HepG2 (cell line): ENCODE measurements around the gene IRF2. TPM values are rescaled to one million over a fixed set of nuclear protein-coding genes. Genes with fewer than 3 reads are reported as not detected.

Source experiments
- CREM ChIP-seq, 2 experiments: sonication (generic) in 1 of 2; formaldehyde crosslinking in 1 of 2; IDR thresholded peaks; 2 replicates each; pipeline versions ENCODE4 v1.4.0 to v1.6.1; 2016 to 2020; ENCODE audit warnings: antibody characterized with exemption in 1 of 2, mild to moderate bottlenecking in 1 of 2, missing genetic modification reagents in 1 of 2
- EZH2 ChIP-seq: conservative IDR thresholded peaks from 2 replicates; pipeline ENCODE4 v1.6.1; 2012; ENCODE audit warnings: mild to moderate bottlenecking, low read depth, low read length, moderate library complexity
- FIP1L1 ChIP-seq: fragments of 200-400 bp; formaldehyde crosslinking; IDR thresholded peaks from 2 replicates; pipeline ENCODE4 v1.6.1; 2018; ENCODE audit warnings: low read depth, mild to moderate bottlenecking, low read length, moderate library complexity, borderline replicate concordance; ENCODE audit not compliant: insufficient read depth
- GZF1 ChIP-seq: sonication (generic); formaldehyde crosslinking; IDR thresholded peaks from 2 replicates; pipeline ENCODE4 v1.5.1; 2020; ENCODE audit warnings: mild to moderate bottlenecking, missing genetic modification reagents
- HOXD1 ChIP-seq: sonication (generic); formaldehyde crosslinking; IDR thresholded peaks from 2 replicates; pipeline ENCODE4 v1.5.0; 2020; ENCODE audit warnings: missing genetic modification reagents
- NBN ChIP-seq: fragments of 450-650 bp; conservative IDR thresholded peaks from 2 replicates; pipeline ENCODE4 v1.6.1; 2017
- RARG ChIP-seq: sonication (generic); formaldehyde crosslinking; IDR thresholded peaks from 2 replicates; pipeline ENCODE4 v1.4.0; 2020; ENCODE audit warnings: low read depth, mild to moderate bottlenecking, missing genetic modification reagents
- ZFP36L1 ChIP-seq: sonication (generic); formaldehyde crosslinking; IDR thresholded peaks from 2 replicates; pipeline ENCODE4 v1.8.0; 2022; ENCODE audit warnings: mild to moderate bottlenecking, missing genetic modification reagents, moderate library complexity
- ZFP36L2 ChIP-seq: sonication (generic); formaldehyde crosslinking; IDR thresholded peaks from 2 replicates; pipeline ENCODE4 v1.4.0; 2020; ENCODE audit warnings: missing genetic modification reagents
- ZNF101 ChIP-seq: sonication (generic); formaldehyde crosslinking; IDR thresholded peaks from 2 replicates; pipeline ENCODE4 v1.4.0; 2020; ENCODE audit warnings: mild to moderate bottlenecking, low read depth, missing genetic modification reagents, borderline replicate concordance
- ZNF264 ChIP-seq: sonication (generic); formaldehyde crosslinking; IDR thresholded peaks from 2 replicates; pipeline ENCODE4 v1.4.0; 2020; ENCODE audit warnings: missing genetic modification reagents
- ZNF367 ChIP-seq: sonication (generic); formaldehyde crosslinking; IDR thresholded peaks from 2 replicates; pipeline ENCODE4 v1.4.0; 2020; ENCODE audit warnings: missing genetic modification reagents, borderline replicate concordance
- ZNF589 ChIP-seq: sonication (generic); formaldehyde crosslinking; conservative IDR thresholded peaks from 2 replicates; pipeline ENCODE4 v1.8.0; 2022; ENCODE audit warnings: mild to moderate bottlenecking, moderate library complexity, missing genetic modification reagents
- ZNF614 ChIP-seq: IDR thresholded peaks from 2 replicates; pipeline ENCODE4 v1.6.1; 2018; ENCODE audit warnings: missing biosample characterization, missing genetic modification reagents, inconsistent platforms, borderline replicate concordance
- ZNF616 ChIP-seq: sonication (generic); formaldehyde crosslinking; IDR thresholded peaks from 2 replicates; pipeline ENCODE4 v1.5.0; 2020; ENCODE audit warnings: low read depth, mild to moderate bottlenecking, missing genetic modification reagents
- ZNF670 ChIP-seq: sonication (generic); formaldehyde crosslinking; IDR thresholded peaks from 2 replicates; pipeline ENCODE4 v1.8.0; 2022; ENCODE audit warnings: mild to moderate bottlenecking, missing genetic modification reagents, borderline replicate concordance
- ZNF703 ChIP-seq: sonication (generic); formaldehyde crosslinking; IDR thresholded peaks from 2 replicates; pipeline ENCODE4 v1.5.1; 2020; ENCODE audit warnings: missing genetic modification reagents, mild to moderate bottlenecking, moderate library complexity, borderline replicate concordance
- polyA plus RNA-seq, 8 experiments: library from polyadenylated mRNA; depleted of rRNA in 3 of 8; stranded (reverse) in 7 of 8; unstranded in 1 of 8; fragments of >200 nt; fragmentation: Illumina TruSeq in 4 of 8; extraction: Trizol in 4 of 8; gene quantifications; 2 replicates each; pipeline versions ENCODE4 v1.2.1 to v1.2.3, GENCODE V29; 2011 to 2016; ENCODE audit warnings: low read depth in 4 of 8, missing spikeins in 1 of 8, mixed read lengths in 1 of 8; ENCODE audit not compliant: insufficient read depth in 1 of 8
- total RNA-seq, 5 experiments: library from RNA; depleted of rRNA; stranded (reverse); fragments of >200 nt; fragmentation: Illumina TruSeq; extraction: Trizol; gene quantifications; 2 replicates each; pipeline ENCODE4 v1.2.3, GENCODE V29; 2016; ENCODE audit warnings: low read depth in 1 of 5
- TF ChIP-seq, protein P1 (sequence below): sonication (generic); formaldehyde crosslinking; IDR thresholded peaks from 2 replicates; pipeline ENCODE4 v1.8.1; 2023; ENCODE audit warnings: mild to moderate bottlenecking, missing genetic modification reagents, borderline replicate concordance
- TF ChIP-seq, protein P2 (sequence below): sonication (generic); formaldehyde crosslinking; IDR thresholded peaks from 2 replicates; pipeline ENCODE4 v1.4.0; 2020; ENCODE audit warnings: missing genetic modification reagents
- TF ChIP-seq, protein P3 (sequence below): sonication (generic); formaldehyde crosslinking; IDR thresholded peaks from 2 replicates; pipeline ENCODE4 v1.4.0; 2020; ENCODE audit warnings: missing genetic modification reagents, borderline replicate concordance
- TF ChIP-seq, protein P4 (sequence below): sonication (generic); formaldehyde crosslinking; IDR thresholded peaks from 2 replicates; pipeline ENCODE4 v1.4.0; 2020; ENCODE audit warnings: missing genetic modification reagents

Gene IRF2
- total and polyA plus RNA-seq, 2 of the 13 experiments (the other 11 are each of a cell fraction or from before 2014, with no cell fraction given), result 15.5 to 28.8 TPM

DNA sequence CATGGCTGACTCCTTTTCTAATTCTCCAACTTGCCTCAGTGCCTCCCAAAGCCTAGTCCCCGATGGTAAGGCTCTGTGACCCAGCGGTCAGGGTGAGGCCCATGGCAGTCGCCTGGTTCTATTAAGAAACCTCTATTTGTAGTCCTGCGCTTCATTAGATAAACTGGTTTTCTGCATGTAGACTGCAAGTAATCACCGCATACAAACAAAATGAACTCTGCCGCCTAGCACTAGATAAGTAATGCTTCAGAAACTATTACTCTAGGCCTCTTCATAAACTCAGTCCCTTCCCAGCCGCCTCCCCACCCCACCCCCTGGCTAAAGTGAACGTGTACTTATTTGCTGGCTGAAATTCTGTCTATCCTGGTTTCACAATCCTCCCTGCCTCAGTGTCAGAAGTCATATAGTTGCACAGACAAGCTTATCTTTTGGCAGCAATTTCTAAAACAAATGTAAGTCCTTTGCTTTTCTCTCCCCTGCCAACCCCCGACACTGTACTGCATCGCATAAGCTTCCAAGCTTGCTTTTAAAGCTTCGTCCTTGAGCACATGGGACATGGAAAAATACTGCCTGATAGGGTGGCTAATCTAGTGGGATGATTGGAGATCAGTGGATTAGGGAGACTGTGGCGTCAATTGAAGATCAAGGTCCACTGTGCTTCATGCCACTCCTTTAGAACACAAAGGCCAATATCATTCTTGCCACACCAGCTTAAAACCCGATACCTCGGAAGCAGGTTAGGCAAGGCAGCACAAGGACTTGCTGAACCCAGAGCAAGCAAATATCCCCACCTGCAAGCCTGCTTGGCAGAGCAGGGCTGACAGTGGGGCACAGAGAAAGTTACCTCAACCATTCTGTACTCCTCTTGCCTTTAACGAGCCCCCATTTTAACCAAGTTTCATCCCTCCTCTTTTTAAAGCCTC is 125.8 kb downstream of the IRF2 start (continued):
- TF ChIP-seq ZFP36L1 (CRISPR knock-in tag) (peak; percentile 47; the same call in 1 of the 2 replicates), CREM (IDR thresholded peaks at IDR 0.05) (peak; percentile 86), CREM (CRISPR knock-in tag; IDR thresholded peaks at IDR 0.05) (no peak), FIP1L1 (no peak), ZNF616 (no peak), RARG (CRISPR knock-in tag) (no peak), HOXD1 (CRISPR knock-in tag) (no peak; the same call in 1 of the 2 replicates), ZNF264 (0 out of 2 replicates have a peak, but pooled peaks have one; percentile 59), ZNF614 (CRISPR knock-in tag) (peak; percentile 99), GZF1 (CRISPR knock-in tag) (no peak), NBN (no peak), EZH2 (no peak), ZNF101 (CRISPR knock-in tag) (no peak), ZNF670 (CRISPR knock-in tag) (0 out of 2 replicates have a peak, but pooled peaks have one; percentile 16), ZNF703 (CRISPR knock-in tag) (0 out of 2 replicates have a peak, but pooled peaks have one; percentile 34), ZNF589 (CRISPR knock-in tag) (no peak), ZFP36L2 (CRISPR knock-in tag) (no peak), ZNF367 (CRISPR knock-in tag) (no peak)
- TF ChIP-seq, protein P1, sequence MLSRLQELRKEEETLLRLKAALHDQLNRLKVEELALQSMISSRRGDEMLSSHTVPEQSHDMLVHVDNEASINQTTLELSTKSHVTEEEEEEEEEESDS (CRISPR knock-in tag), result no peak
- TF ChIP-seq, protein P2, sequence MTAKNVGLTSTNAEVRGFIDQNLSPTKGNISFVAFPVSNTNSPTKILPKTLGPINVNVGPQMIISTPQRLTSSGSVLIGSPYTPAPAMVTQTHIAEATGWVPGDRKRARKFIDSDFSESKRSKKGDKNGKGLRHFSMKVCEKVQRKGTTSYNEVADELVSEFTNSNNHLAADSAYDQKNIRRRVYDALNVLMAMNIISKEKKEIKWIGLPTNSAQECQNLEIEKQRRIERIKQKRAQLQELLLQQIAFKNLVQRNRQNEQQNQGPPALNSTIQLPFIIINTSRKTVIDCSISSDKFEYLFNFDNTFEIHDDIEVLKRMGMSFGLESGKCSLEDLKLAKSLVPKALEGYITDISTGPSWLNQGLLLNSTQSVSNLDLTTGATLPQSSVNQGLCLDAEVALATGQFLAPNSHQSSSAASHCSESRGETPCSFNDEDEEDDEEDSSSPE (CRISPR knock-in tag), result peak; percentile 74; the same call in 1 of the 2 replicates
- TF ChIP-seq, protein P3, sequence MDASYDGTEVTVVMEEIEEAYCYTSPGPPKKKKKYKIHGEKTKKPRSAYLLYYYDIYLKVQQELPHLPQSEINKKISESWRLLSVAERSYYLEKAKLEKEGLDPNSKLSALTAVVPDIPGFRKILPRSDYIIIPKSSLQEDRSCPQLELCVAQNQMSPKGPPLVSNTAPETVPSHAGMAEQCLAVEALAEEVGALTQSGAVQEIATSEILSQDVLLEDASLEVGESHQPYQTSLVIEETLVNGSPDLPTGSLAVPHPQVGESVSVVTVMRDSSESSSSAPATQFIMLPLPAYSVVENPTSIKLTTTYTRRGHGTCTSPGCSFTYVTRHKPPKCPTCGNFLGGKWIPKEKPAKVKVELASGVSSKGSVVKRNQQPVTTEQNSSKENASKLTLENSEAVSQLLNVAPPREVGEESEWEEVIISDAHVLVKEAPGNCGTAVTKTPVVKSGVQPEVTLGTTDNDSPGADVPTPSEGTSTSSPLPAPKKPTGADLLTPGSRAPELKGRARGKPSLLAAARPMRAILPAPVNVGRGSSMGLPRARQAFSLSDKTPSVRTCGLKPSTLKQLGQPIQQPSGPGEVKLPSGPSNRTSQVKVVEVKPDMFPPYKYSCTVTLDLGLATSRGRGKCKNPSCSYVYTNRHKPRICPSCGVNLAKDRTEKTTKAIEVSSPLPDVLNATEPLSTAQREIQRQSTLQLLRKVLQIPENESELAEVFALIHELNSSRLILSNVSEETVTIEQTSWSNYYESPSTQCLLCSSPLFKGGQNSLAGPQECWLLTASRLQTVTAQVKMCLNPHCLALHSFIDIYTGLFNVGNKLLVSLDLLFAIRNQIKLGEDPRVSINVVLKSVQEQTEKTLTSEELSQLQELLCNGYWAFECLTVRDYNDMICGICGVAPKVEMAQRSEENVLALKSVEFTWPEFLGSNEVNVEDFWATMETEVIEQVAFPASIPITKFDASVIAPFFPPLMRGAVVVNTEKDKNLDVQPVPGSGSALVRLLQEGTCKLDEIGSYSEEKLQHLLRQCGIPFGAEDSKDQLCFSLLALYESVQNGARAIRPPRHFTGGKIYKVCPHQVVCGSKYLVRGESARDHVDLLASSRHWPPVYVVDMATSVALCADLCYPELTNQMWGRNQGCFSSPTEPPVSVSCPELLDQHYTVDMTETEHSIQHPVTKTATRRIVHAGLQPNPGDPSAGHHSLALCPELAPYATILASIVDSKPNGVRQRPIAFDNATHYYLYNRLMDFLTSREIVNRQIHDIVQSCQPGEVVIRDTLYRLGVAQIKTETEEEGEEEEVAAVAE (CRISPR knock-in tag), result peak; percentile 52; the same call in 1 of the 2 replicates
- TF ChIP-seq, protein P4, sequence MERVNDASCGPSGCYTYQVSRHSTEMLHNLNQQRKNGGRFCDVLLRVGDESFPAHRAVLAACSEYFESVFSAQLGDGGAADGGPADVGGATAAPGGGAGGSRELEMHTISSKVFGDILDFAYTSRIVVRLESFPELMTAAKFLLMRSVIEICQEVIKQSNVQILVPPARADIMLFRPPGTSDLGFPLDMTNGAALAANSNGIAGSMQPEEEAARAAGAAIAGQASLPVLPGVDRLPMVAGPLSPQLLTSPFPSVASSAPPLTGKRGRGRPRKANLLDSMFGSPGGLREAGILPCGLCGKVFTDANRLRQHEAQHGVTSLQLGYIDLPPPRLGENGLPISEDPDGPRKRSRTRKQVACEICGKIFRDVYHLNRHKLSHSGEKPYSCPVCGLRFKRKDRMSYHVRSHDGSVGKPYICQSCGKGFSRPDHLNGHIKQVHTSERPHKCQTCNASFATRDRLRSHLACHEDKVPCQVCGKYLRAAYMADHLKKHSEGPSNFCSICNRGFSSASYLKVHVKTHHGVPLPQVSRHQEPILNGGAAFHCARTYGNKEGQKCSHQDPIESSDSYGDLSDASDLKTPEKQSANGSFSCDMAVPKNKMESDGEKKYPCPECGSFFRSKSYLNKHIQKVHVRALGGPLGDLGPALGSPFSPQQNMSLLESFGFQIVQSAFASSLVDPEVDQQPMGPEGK (CRISPR knock-in tag), result peak; percentile 63; the same call in 1 of the 2 replicates
